Measurements from ENCODE around the gene PLXDC2.

DNA sequence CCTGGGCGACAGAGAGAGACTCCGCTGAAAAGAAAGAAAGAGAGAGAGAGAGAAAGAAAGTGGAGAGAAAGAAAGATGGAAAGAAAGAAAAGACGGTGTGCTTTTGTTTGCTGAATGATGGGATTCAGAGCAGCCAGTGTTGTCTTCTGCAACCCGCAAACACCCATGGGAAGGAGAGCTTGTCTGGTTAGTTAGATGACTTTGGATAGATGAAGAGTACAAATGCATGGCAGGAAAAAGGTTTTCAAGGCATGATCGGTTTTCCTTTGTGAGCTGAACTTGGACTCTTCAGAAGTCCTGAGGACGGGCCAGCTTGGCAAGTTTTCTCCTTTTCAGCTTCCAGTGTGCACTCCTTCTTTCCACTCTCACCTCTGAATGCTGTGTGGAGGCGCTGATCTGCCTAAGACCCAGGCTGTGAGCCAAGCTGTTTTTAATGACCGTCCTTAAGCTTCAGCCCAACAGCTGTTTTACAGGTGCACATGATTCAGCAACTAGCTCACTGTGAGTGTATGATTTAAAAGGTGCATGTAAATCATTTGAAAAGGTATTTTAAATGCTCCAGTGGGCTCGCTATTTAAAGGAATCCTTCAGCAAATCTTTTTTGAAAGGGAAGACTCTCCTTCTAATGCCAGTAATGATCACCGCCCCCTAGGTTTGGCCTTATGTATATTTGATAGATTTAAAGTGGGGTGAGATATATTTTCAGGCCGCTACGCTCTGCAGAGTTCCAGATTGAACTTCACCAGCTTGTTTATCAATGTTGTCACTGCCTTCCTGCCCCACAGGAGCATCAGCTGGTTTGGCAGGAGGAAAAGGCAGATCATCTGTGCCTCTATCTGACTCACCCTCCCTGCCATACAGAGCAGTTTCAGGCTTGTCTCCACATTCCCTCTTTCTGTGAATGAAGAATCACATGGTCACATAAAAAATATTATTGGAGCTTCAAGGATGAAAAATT is 115.0 kb downstream of the PLXDC2 start:
- TF ChIP-seq, protein P1, sequence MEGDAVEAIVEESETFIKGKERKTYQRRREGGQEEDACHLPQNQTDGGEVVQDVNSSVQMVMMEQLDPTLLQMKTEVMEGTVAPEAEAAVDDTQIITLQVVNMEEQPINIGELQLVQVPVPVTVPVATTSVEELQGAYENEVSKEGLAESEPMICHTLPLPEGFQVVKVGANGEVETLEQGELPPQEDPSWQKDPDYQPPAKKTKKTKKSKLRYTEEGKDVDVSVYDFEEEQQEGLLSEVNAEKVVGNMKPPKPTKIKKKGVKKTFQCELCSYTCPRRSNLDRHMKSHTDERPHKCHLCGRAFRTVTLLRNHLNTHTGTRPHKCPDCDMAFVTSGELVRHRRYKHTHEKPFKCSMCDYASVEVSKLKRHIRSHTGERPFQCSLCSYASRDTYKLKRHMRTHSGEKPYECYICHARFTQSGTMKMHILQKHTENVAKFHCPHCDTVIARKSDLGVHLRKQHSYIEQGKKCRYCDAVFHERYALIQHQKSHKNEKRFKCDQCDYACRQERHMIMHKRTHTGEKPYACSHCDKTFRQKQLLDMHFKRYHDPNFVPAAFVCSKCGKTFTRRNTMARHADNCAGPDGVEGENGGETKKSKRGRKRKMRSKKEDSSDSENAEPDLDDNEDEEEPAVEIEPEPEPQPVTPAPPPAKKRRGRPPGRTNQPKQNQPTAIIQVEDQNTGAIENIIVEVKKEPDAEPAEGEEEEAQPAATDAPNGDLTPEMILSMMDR (IDR thresholded peaks at IDR 0.05) = no peak
- no peak for TF ChIP-seq POLR2A (IDR thresholded peaks at IDR 0.05)
- peak in 1 of 2 donors; percentile 59 for TF ChIP-seq POLR2AphosphoS5 (IDR thresholded peaks at IDR 0.05; ENCODE audit: insufficient read depth in 1 of 2, low read depth in 1 of 2)

Data from vagina (tissue), 2 donors.